HepG2 (cell line): ENCODE data around the gene HDHD3. TPM values are rescaled to one million over a fixed set of nuclear protein-coding genes. Genes with fewer than 3 reads are reported as not detected.

Source experiments
- ATAC-seq: fragments of 200-7000 bp; cut with Tn5 transposase; 3 replicates; pipeline ENCODE4 v1.9.1; 2020; ENCODE audit warnings: mild to moderate bottlenecking, moderate library complexity
- BruUV-seq: library from RNA; stranded (reverse); fragments of 400-500 nt; replicated peaks from 2 replicates; lab custom pipeline; 2021; lab: Mats Ljungman, UMichigan
- CTCF ChIA-PET: fragments of 300-600 bp; formaldehyde crosslinking; extraction: SDS; loops from one replicate; lab custom pipeline; 2021; ENCODE audit warnings: low total read pairs, inconsistent platforms, low intra/inter-chr PET ratio; lab: Yijun Ruan, JAX
- POLR2A ChIA-PET: fragments of 350-600 bp; sonication (Branson Sonifier 250); formaldehyde crosslinking; loops from one replicate; lab custom pipeline; 2020; ENCODE audit warnings: antibody characterized with exemption, inconsistent platforms; lab: Yijun Ruan, JAX
- DNase-seq: peaks from one replicate; pipeline ENCODE4 v3.0.0-alpha.2; 2015; ENCODE audit warnings: low spot score
- FAIRE-seq: peaks from 3 replicates; lab custom pipeline; 2011; peaks lifted over from hg19 to GRCh38; lab: Jason Lieb, UNC
- H2AFZ ChIP-seq: one replicate; pipeline ENCODE4 v1.6.1; 2011; ENCODE audit warnings: low read length, inconsistent platforms
- H3K27ac ChIP-seq: fragments of 300-600 bp; 3 replicates; pipeline ENCODE4 v1.8.0; 2011; ENCODE audit warnings: mixed run types, mild to moderate bottlenecking, mixed read lengths, low read length, inconsistent platforms; ENCODE audit not compliant: insufficient read depth; ENCODE audit errors: extremely low read length
- H3K27me3 ChIP-seq, 2 experiments: fragments of 200-600 bp in 1 of 2; 2 replicates in 1 of 2; 3 replicates in 1 of 2; pipeline versions ENCODE4 v1.6.0 to v1.8.0; 2011; ENCODE audit warnings: low read length in 2 of 2, mild to moderate bottlenecking in 2 of 2, moderate library complexity in 2 of 2, inconsistent platforms in 1 of 2; ENCODE audit not compliant: insufficient read depth in 2 of 2, control insufficient read depth in 1 of 2
- H3K36me3 ChIP-seq, 2 experiments: fragments of 200-600 bp in 1 of 2; replicated peaks in 1 of 2; 2 replicates in 1 of 2; 3 replicates in 1 of 2; pipeline versions ENCODE4 v1.5.1 to v1.8.0; 2011; ENCODE audit warnings: low read length in 2 of 2, inconsistent platforms in 1 of 2; ENCODE audit not compliant: insufficient read depth in 2 of 2, control insufficient read depth in 1 of 2
- H3K4me1 ChIP-seq: 2 replicates; pipeline ENCODE4 v1.5.1; 2012; ENCODE audit warnings: low read length, inconsistent platforms; ENCODE audit not compliant: insufficient read depth
- H3K4me2 ChIP-seq: 2 replicates; pipeline ENCODE4 v1.6.0; 2011; ENCODE audit warnings: low read depth, low read length, inconsistent platforms
- H3K4me3 ChIP-seq, 3 experiments: fragments of 200-600 bp in 1 of 3; sonication (generic), shearing (Covaris generic) in 1 of 3; replicated peaks in 1 of 3; 2 replicates each; pipeline ENCODE4 v1.5.1; 2011 to 2016; ENCODE audit warnings: low read length in 3 of 3, inconsistent platforms in 2 of 3, low read depth in 2 of 3, mild to moderate bottlenecking in 2 of 3, control low read depth in 1 of 3, mixed read lengths in 1 of 3; ENCODE audit not compliant: insufficient read depth in 1 of 3
- H3K79me2 ChIP-seq: one replicate; pipeline ENCODE4 v1.6.1; 2011; ENCODE audit warnings: low read length, inconsistent platforms; ENCODE audit not compliant: insufficient read depth
- H3K9ac ChIP-seq: 2 replicates; pipeline ENCODE4 v1.6.0; 2011; ENCODE audit warnings: mild to moderate bottlenecking, low read depth, low read length, inconsistent platforms; ENCODE audit not compliant: insufficient read depth
- H3K9me3 ChIP-seq: 2 replicates; pipeline ENCODE4 v1.5.1; 2012; ENCODE audit warnings: mild to moderate bottlenecking, low read length
- H4K20me1 ChIP-seq: 2 replicates; pipeline ENCODE4 v1.6.0; 2011; ENCODE audit warnings: inconsistent platforms, mild to moderate bottlenecking, low read length, moderate library complexity; ENCODE audit not compliant: insufficient read depth
- HES4 ChIP-seq: sonication (generic); formaldehyde crosslinking; IDR thresholded peaks from 2 replicates; pipeline ENCODE4 v1.9.0; 2021; ENCODE audit warnings: mild to moderate bottlenecking, missing genetic modification reagents, borderline replicate concordance
- SALL1 ChIP-seq: sonication (generic); formaldehyde crosslinking; IDR thresholded peaks from 2 replicates; pipeline ENCODE4 v1.8.0; 2022; ENCODE audit warnings: mild to moderate bottlenecking, missing genetic modification reagents
- U2AF1 ChIP-seq: fragments of 200-400 bp; formaldehyde crosslinking; optimal IDR thresholded peaks from 2 replicates; pipeline ENCODE3; 2017; ENCODE audit warnings: mild to moderate bottlenecking, low read depth, low read length
- U2AF2 ChIP-seq: fragments of 200-400 bp; formaldehyde crosslinking; IDR thresholded peaks from 2 replicates; pipeline ENCODE4 v1.6.1; 2017; ENCODE audit warnings: low read depth, mild to moderate bottlenecking, low read length
- ZMYM3 ChIP-seq: sonication (generic); formaldehyde crosslinking; IDR thresholded peaks from 2 replicates; pipeline ENCODE4 v1.5.1; 2020; ENCODE audit warnings: mild to moderate bottlenecking, missing genetic modification reagents
- ZNF550 ChIP-seq: sonication (generic); formaldehyde crosslinking; IDR thresholded peaks from 2 replicates; pipeline ENCODE4 v1.4.0; 2020; ENCODE audit warnings: mild to moderate bottlenecking, missing genetic modification reagents, borderline replicate concordance
- ZNF878 ChIP-seq: sonication (generic); formaldehyde crosslinking; IDR thresholded peaks from 2 replicates; pipeline ENCODE4 v1.8.1; 2023; ENCODE audit warnings: mild to moderate bottlenecking, missing genetic modification reagents, moderate library complexity
- WGBS: methylation state at CpG from one replicate; pipeline ENCODE4 v1.1.6; 2017; ENCODE audit warnings: low lambda C conversion rate; 5-methylcytosine and 5-hydroxymethylcytosine counted together
- in situ Hi-C: cut with HindIII; loops from 2 replicates; pipeline ENCODE4 v1.10.0; 2017; ENCODE audit warnings: low pct_unique_long_range_greater_than_20kb; ENCODE audit not compliant: extremely low pct_ligation_motif_present
- intact Hi-C: fragments of 100-400 bp; cut with micrococcal nuclease; formaldehyde crosslinking; loops from one replicate; pipeline ENCODE4 v1.10.0; 2022; ENCODE audit not compliant: unreplicated experiment
- polyA plus RNA-seq, 8 experiments: library from polyadenylated mRNA; depleted of rRNA in 3 of 8; stranded (reverse) in 7 of 8; unstranded in 1 of 8; fragments of >200 nt; fragmentation: Illumina TruSeq in 4 of 8; extraction: Trizol in 4 of 8; gene quantifications; 2 replicates each; pipeline versions ENCODE4 v1.2.1 to v1.2.3, GENCODE V29; 2011 to 2016; ENCODE audit warnings: low read depth in 4 of 8, missing spikeins in 1 of 8, mixed read lengths in 1 of 8; ENCODE audit not compliant: insufficient read depth in 1 of 8
- total RNA-seq, 5 experiments: library from RNA; depleted of rRNA; stranded (reverse); fragments of >200 nt; fragmentation: Illumina TruSeq; extraction: Trizol; gene quantifications; 2 replicates each; pipeline ENCODE4 v1.2.3, GENCODE V29; 2016; ENCODE audit warnings: low read depth in 1 of 5
- TF ChIP-seq, protein P1 (sequence below): IDR thresholded peaks from 2 replicates; pipeline ENCODE4 v1.6.1; 2016; ENCODE audit warnings: missing compliant biosample characterization, missing genetic modification reagents, borderline replicate concordance
- TF ChIP-seq, protein P2 (sequence below): sonication (generic); formaldehyde crosslinking; IDR thresholded peaks from 2 replicates; pipeline ENCODE4; 2020; ENCODE audit warnings: missing genetic modification reagents, mild to moderate bottlenecking, borderline replicate concordance
- TF ChIP-seq, protein P3 (sequence below): sonication (generic); formaldehyde crosslinking; IDR thresholded peaks from 2 replicates; pipeline ENCODE4 v1.5.0; 2020; ENCODE audit warnings: missing genetic modification reagents

The HDHD3 gene
- total and polyA plus RNA-seq, 2 of the 13 experiments (the other 11 are each of a cell fraction or from before 2014, with no cell fraction given) = 23.1 to 38.5 TPM

DNA sequence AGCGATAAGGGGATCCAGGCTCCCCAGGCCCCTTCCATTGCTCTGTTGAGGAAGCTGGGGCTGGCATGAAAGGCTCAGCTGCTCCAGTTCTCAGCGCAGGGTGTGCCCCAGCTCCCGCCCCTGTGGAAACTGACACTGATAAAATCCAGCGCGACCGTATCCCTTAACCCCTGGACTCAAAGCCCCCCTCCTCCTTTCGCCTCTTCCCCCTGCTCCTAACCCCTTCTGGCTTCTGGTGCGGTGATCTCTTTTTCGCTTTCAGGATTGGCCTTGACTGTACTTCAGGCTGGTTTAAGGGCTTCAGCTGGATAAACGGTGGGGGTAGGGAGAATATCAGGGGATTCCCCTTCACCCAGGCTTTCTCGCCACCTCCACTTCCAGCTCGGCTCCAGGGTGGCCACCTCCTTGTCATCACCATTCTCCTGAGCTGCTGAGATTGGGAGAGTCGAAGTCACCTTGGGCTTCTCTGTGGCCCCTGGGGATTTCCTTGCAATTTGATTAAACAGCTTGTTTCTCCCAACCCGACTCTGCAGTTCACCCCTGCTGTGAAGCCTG, 26.6 kb downstream of the HDHD3 start:
- intact Hi-C loops (no loop called here), in situ Hi-C loops (loop anchor here (5.0 kb wide), 1 partner anchor 52 kb away; the partner anchor contains the start of gene ALAD)
- Histone ChIP-seq H3K4me3 (peak overlapping the region; percentile 26 to 73 (median 42); a peak in 3 of 6 replicates), H3K79me2 (no peaks in the 10 kb centered on the region), H3K4me1 (peaks cover 41% of the 10 kb centered on the region), H3K4me2 (peak overlapping the region; percentile 87), H4K20me1 (no peaks in the 10 kb centered on the region), H3K27ac (no peak overlapping the region), H3K9ac (no peak overlapping the region), H2AFZ (no peak overlapping the region), H3K36me3 (no peaks in the 10 kb centered on the region), H3K27me3 (peaks cover 0 to 32% of the 10 kb centered on the region in 2 experiments; a peak in 3 of 5 replicates), H3K9me3 (no peaks in the 10 kb centered on the region)
- no TSS peak for BruUV-seq
- FAIRE-seq (no peak), DNase-seq (no peak), ATAC-seq (no peak)
- TF ChIP-seq ZNF550 (CRISPR knock-in tag) (no peak), SALL1 (CRISPR knock-in tag) (0 out of 2 replicates have a peak, but pooled peaks have one; percentile 14), ZNF878 (0 out of 2 replicates have a peak, but pooled peaks have one; percentile 28)
- WGBS = 27% methylated on average over 14 of the region's 14 CpGs
- POLR2A ChIA-PET = interaction anchor here (0.6 to 2.9 kb wide), 5 partner anchors 10 to 251 kb away, joined by 3 to 14 read pairs (median 5); partner anchors contain the start of genes C9orf43, CDC26, POLE3 and PRPF4
- CTCF ChIA-PET = no interaction called here

DNA sequence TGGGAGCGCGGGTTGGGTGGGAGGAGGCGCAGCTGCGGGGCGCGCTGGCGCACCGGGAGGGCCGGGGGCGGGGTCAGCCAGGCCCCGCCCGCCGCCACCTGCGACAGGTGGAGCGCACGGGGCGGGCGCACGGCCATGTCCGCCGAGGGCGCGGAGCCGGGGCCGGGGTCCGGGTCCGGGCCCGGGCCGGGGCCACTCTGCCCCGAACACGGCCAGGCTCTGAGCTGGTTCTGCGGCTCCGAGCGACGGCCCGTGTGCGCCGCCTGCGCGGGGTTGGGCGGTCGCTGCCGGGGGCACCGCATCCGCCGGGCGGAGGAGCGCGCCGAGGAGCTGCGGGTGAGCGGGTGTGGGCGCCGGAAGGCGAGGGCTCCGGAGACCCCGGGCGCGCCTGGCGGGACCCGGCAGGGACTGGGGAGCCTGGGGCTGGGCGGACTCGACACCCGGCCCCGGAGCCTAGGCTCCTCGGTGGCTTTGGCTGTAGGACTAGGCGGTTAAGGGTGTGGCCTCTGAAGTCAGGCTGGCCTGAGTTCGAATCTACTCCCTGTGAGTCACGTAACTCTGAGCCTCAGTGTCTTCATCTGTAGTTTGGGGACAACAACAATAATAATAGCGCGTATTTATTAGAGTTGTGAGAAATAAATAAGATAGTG, 27.2 kb downstream of the HDHD3 start, which contains the start of gene BSPRY:
Gene BSPRY (plus strand): TSS at position 97 of the 650 bp plus-strand sequence. CDS start 39 bp downstream, at position 136.
- Histone ChIP-seq H2AFZ (no peak within 1 kb of the TSS), H4K20me1 (no peaks in the 10 kb centered on the region), H3K9ac (no peak within 1 kb of the TSS), H3K79me2 (no peaks in the 10 kb centered on the region), H3K27me3 (peaks cover 0 to 32% of the 10 kb centered on the region in 2 experiments; a peak in 3 of 5 replicates), H3K9me3 (no peaks in the 10 kb centered on the region), H3K4me1 (peaks cover 45% of the 10 kb centered on the region), H3K4me2 (peak within 1 kb of the TSS; percentile 87), H3K4me3 (peak within 1 kb of the TSS; percentile 26 to 73 (median 42); a peak in 5 of 6 replicates), H3K27ac (no peak within 1 kb of the TSS), H3K36me3 (no peaks in the 10 kb centered on the region)
- WGBS = 17% methylated on average over 11 of the region's 71 CpGs
- intact Hi-C loops = loop anchor here (5.0 kb wide), 1 partner anchor 37 kb away; no protein-coding TSS in a partner anchor
- DNase-seq (no peak), ATAC-seq (peak; percentile 54), FAIRE-seq (no peak)
- POLR2A ChIA-PET = interaction anchor here (0.6 to 2.9 kb wide), 5 partner anchors 9 to 252 kb away, joined by 3 to 14 read pairs (median 5); partner anchors contain the start of genes C9orf43, CDC26, POLE3 and PRPF4
- BruUV-seq = no TSS peak
- CTCF ChIA-PET = no interaction called here
- in situ Hi-C loops = loop anchor here (5.0 kb wide), 1 partner anchor 53 kb away; the partner anchor contains the start of gene ALAD
- TF ChIP-seq U2AF2 (no peak), U2AF1 (no peak), ZMYM3 (CRISPR knock-in tag) (peak; percentile 18; the same call in 1 of the 2 replicates), HES4 (CRISPR knock-in tag) (no peak)
- TF ChIP-seq, protein P1, sequence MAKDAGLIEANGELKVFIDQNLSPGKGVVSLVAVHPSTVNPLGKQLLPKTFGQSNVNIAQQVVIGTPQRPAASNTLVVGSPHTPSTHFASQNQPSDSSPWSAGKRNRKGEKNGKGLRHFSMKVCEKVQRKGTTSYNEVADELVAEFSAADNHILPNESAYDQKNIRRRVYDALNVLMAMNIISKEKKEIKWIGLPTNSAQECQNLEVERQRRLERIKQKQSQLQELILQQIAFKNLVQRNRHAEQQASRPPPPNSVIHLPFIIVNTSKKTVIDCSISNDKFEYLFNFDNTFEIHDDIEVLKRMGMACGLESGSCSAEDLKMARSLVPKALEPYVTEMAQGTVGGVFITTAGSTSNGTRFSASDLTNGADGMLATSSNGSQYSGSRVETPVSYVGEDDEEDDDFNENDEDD (CRISPR knock-in tag) = no peak
- TF ChIP-seq, protein P2, sequence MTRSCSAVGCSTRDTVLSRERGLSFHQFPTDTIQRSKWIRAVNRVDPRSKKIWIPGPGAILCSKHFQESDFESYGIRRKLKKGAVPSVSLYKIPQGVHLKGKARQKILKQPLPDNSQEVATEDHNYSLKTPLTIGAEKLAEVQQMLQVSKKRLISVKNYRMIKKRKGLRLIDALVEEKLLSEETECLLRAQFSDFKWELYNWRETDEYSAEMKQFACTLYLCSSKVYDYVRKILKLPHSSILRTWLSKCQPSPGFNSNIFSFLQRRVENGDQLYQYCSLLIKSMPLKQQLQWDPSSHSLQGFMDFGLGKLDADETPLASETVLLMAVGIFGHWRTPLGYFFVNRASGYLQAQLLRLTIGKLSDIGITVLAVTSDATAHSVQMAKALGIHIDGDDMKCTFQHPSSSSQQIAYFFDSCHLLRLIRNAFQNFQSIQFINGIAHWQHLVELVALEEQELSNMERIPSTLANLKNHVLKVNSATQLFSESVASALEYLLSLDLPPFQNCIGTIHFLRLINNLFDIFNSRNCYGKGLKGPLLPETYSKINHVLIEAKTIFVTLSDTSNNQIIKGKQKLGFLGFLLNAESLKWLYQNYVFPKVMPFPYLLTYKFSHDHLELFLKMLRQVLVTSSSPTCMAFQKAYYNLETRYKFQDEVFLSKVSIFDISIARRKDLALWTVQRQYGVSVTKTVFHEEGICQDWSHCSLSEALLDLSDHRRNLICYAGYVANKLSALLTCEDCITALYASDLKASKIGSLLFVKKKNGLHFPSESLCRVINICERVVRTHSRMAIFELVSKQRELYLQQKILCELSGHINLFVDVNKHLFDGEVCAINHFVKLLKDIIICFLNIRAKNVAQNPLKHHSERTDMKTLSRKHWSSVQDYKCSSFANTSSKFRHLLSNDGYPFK (CRISPR knock-in tag) = no peak
- TF ChIP-seq, protein P3, sequence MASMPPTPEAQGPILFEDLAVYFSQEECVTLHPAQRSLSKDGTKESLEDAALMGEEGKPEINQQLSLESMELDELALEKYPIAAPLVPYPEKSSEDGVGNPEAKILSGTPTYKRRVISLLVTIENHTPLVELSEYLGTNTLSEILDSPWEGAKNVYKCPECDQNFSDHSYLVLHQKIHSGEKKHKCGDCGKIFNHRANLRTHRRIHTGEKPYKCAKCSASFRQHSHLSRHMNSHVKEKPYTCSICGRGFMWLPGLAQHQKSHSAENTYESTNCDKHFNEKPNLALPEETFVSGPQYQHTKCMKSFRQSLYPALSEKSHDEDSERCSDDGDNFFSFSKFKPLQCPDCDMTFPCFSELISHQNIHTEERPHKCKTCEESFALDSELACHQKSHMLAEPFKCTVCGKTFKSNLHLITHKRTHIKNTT (CRISPR knock-in tag) = no peak
